GM23338 (cell line): ENCODE measurements around the gene GAPDHS. TPM values are rescaled to one million over a fixed set of nuclear protein-coding genes. Genes with fewer than 3 reads are reported as not detected.

Experiments
- ATAC-seq: fragments of 200-7000 bp; cut with Tn5 transposase; 3 replicates; pipeline ENCODE4 v1.9.1; 2020
- DNase-seq: peaks from one replicate; pipeline ENCODE4 v3.0.0-alpha.2; 2015; ENCODE audit warnings: low spot score
- H2AFZ ChIP-seq: fragments of 200-600 bp; sonication (generic); 2 replicates; pipeline ENCODE4 v1.8.0; 2016; ENCODE audit warnings: antibody characterized with exemption, mild to moderate bottlenecking, moderate library complexity
- H3F3A ChIP-seq: fragments of 200-600 bp; sonication (generic); replicated peaks from 2 replicates; pipeline ENCODE4 v1.8.0; 2017; ENCODE audit warnings: antibody characterized with exemption, mixed run types, low read depth
- H3K27ac ChIP-seq: fragments of 200-600 bp; sonication (generic); 2 replicates; pipeline ENCODE4 v1.6.1; 2016; ENCODE audit warnings: low read depth
- H3K27me3 ChIP-seq: fragments of 200-600 bp; sonication (generic); 2 replicates; pipeline ENCODE4 v1.8.0; 2016; ENCODE audit warnings: mild to moderate bottlenecking, mixed run types, moderate library complexity; ENCODE audit not compliant: insufficient read depth
- H3K36me3 ChIP-seq: fragments of 200-600 bp; sonication (generic); 2 replicates; pipeline ENCODE4 v1.8.0; 2016; ENCODE audit warnings: mild to moderate bottlenecking; ENCODE audit not compliant: insufficient read depth
- H3K4me1 ChIP-seq: fragments of 200-600 bp; sonication (generic); 2 replicates; pipeline ENCODE4 v1.8.0; 2016; ENCODE audit warnings: mild to moderate bottlenecking, moderate library complexity; ENCODE audit not compliant: insufficient read depth
- H3K4me2 ChIP-seq: fragments of 200-600 bp; sonication (generic); 2 replicates; pipeline ENCODE4 v1.7.1; 2017; ENCODE audit warnings: mixed run types
- H3K4me3 ChIP-seq: fragments of 200-600 bp; sonication (generic); 2 replicates; pipeline ENCODE4 v1.6.1; 2016; ENCODE audit warnings: mixed run types
- H3K79me2 ChIP-seq: fragments of 200-600 bp; sonication (generic); replicated peaks from 2 replicates; pipeline ENCODE4 v1.8.0; 2017; ENCODE audit warnings: mild to moderate bottlenecking; ENCODE audit not compliant: insufficient read depth
- H3K9me2 ChIP-seq: fragments of 200-600 bp; sonication (generic); 2 replicates; pipeline ENCODE4 v1.8.0; 2017; ENCODE audit not compliant: insufficient read depth
- H4K20me1 ChIP-seq: fragments of 200-600 bp; sonication (generic); replicated peaks from 2 replicates; pipeline ENCODE4 v1.8.0; 2017; ENCODE audit warnings: mild to moderate bottlenecking; ENCODE audit not compliant: insufficient read depth
- H3K27ac Mint-ChIP-seq: 2 replicates; pipeline ENCODE4 v1.8.0; 2020; ENCODE audit warnings: inconsistent platforms, mild to moderate bottlenecking, moderate library complexity, mixed read lengths
- H3K27me3 Mint-ChIP-seq: 3 replicates; pipeline ENCODE4 v1.8.0; 2022; ENCODE audit warnings: low read depth, mild to moderate bottlenecking, moderate library complexity, mixed read lengths, inconsistent platforms; ENCODE audit not compliant: insufficient read depth, poor library complexity
- H3K36me3 Mint-ChIP-seq: 3 replicates; pipeline ENCODE4 v1.8.0; 2021; ENCODE audit warnings: low read depth, mild to moderate bottlenecking, inconsistent platforms, moderate library complexity, mixed read lengths
- H3K4me1 Mint-ChIP-seq: 3 replicates; pipeline ENCODE4 v1.8.0; 2020; ENCODE audit warnings: mild to moderate bottlenecking, inconsistent platforms, mixed read lengths
- H3K4me3 Mint-ChIP-seq: 3 replicates; pipeline ENCODE4 v1.8.0; 2021; ENCODE audit warnings: moderate library complexity, mild to moderate bottlenecking, inconsistent platforms, mixed read lengths
- H3K9me3 Mint-ChIP-seq: 3 replicates; pipeline ENCODE4 v1.8.0; 2020; ENCODE audit warnings: moderate library complexity, mild to moderate bottlenecking, inconsistent platforms, mixed read lengths
- CREB1 ChIP-seq: fragments of 250-450 bp; sonication (Bioruptor Pico); IDR thresholded peaks from 2 replicates; pipeline ENCODE4 v1.5.0; 2020; ENCODE audit warnings: low read depth, mild to moderate bottlenecking, moderate library complexity
- EZH2 ChIP-seq: fragments of 200-600 bp; sonication (generic); IDR thresholded peaks from one replicate; pipeline ENCODE4 v1.8.0; 2017; ENCODE audit warnings: antibody characterized with exemption, mild to moderate bottlenecking, low read depth; ENCODE audit not compliant: unreplicated experiment
- NANOG ChIP-seq: IDR thresholded peaks from 2 replicates; pipeline ENCODE4 v1.6.1; 2016; ENCODE audit warnings: antibody characterized with exemption, borderline replicate concordance
- POLR2AphosphoS5 ChIP-seq: IDR thresholded peaks from 2 replicates; pipeline ENCODE4 v1.6.1; 2016; ENCODE audit warnings: antibody characterized with exemption, low read depth
- STAT1 ChIP-seq: IDR thresholded peaks from one replicate; pipeline ENCODE4 v1.6.1; 2016; ENCODE audit warnings: antibody characterized with exemption; ENCODE audit not compliant: unreplicated experiment
- ZNF331 ChIP-seq: fragments of 250-450 bp; sonication (Bioruptor Pico); IDR thresholded peaks from 2 replicates; pipeline ENCODE4 v1.5.0; 2020; ENCODE audit warnings: low read depth, mild to moderate bottlenecking, moderate library complexity
- polyA plus RNA-seq: library from polyadenylated mRNA; unstranded; fragments of >200 nt; fragmentation: Nextera tagmentation; extraction: Ambion mirVana; gene quantifications from 2 replicates; pipeline ENCODE4 v1.2.1, GENCODE V29; 2016
- total RNA-seq: library from RNA; depleted of rRNA; stranded (reverse); fragments of >200 nt; shearing (Covaris generic); gene quantifications from 2 replicates; pipeline ENCODE4 v1.2.3, GENCODE V29; 2014
- TF ChIP-seq, protein P1 (sequence below): fragments of 250-450 bp; sonication (Bioruptor Pico); IDR thresholded peaks from 2 replicates; pipeline ENCODE4 v1.5.0; 2020; ENCODE audit warnings: mild to moderate bottlenecking, moderate library complexity
- TF ChIP-seq, protein P2 (sequence below): IDR thresholded peaks from 2 replicates; pipeline ENCODE4 v1.6.1; 2016; ENCODE audit warnings: antibody characterized with exemption
- TF ChIP-seq, protein P3 (sequence below): IDR thresholded peaks from one replicate; pipeline ENCODE4 v1.6.1; 2018; ENCODE audit warnings: antibody characterized with exemption; ENCODE audit not compliant: unreplicated experiment

GAPDHS gene
- total and polyA plus RNA-seq, 2 experiments from 2014 or later = not detected

DNA sequence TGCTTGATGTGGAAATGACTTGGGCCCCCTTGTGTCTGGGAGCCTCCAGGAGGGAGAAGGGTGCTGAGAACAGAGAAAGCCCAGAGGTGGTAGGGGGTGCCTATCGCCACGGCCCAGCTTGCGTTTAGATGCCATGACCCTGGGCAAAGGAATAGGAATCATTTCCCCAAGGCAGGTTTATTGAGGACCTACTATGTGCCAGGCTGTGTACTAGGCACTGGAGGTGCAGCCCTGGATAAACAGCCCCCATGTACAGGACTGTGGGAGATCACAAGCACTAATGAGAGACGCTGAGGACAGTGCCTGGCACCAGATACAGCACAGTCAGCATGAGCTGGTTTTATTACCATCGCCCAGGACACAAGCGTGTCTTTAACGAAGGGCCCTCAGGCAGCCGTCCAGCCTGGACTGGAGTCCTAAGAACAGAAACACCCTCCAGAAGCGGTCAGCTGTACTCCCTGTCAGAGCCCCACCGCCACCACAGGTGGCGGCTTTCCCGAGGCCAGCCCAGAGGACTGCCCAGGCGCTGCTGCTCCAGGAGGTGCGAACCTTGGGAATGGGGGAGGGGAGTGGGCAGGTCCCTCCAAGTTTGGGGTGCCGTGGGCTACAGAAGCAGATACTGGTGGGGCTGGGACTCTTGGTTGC, 16.7 kb downstream of the GAPDHS start:
- Histone ChIP-seq H2AFZ (no peak overlapping the region), H3K4me3 (no peak overlapping the region), H3K4me1 (0 out of 2 replicates have a peak, but pooled peaks cover 7% of the 10 kb centered on the region), H3K27me3 (no peaks in the 10 kb centered on the region), H3K4me2 (no peak overlapping the region), H3K27ac (no peak overlapping the region), H4K20me1 (peaks cover 9% of the 10 kb centered on the region), H3F3A (peaks cover 8% of the 10 kb centered on the region; the same call in 1 of the 2 replicates), H3K9me2 (no peaks in the 10 kb centered on the region), H3K36me3 (no peaks in the 10 kb centered on the region), H3K79me2 (peaks cover 16% of the 10 kb centered on the region)
- TF ChIP-seq, protein P1, sequence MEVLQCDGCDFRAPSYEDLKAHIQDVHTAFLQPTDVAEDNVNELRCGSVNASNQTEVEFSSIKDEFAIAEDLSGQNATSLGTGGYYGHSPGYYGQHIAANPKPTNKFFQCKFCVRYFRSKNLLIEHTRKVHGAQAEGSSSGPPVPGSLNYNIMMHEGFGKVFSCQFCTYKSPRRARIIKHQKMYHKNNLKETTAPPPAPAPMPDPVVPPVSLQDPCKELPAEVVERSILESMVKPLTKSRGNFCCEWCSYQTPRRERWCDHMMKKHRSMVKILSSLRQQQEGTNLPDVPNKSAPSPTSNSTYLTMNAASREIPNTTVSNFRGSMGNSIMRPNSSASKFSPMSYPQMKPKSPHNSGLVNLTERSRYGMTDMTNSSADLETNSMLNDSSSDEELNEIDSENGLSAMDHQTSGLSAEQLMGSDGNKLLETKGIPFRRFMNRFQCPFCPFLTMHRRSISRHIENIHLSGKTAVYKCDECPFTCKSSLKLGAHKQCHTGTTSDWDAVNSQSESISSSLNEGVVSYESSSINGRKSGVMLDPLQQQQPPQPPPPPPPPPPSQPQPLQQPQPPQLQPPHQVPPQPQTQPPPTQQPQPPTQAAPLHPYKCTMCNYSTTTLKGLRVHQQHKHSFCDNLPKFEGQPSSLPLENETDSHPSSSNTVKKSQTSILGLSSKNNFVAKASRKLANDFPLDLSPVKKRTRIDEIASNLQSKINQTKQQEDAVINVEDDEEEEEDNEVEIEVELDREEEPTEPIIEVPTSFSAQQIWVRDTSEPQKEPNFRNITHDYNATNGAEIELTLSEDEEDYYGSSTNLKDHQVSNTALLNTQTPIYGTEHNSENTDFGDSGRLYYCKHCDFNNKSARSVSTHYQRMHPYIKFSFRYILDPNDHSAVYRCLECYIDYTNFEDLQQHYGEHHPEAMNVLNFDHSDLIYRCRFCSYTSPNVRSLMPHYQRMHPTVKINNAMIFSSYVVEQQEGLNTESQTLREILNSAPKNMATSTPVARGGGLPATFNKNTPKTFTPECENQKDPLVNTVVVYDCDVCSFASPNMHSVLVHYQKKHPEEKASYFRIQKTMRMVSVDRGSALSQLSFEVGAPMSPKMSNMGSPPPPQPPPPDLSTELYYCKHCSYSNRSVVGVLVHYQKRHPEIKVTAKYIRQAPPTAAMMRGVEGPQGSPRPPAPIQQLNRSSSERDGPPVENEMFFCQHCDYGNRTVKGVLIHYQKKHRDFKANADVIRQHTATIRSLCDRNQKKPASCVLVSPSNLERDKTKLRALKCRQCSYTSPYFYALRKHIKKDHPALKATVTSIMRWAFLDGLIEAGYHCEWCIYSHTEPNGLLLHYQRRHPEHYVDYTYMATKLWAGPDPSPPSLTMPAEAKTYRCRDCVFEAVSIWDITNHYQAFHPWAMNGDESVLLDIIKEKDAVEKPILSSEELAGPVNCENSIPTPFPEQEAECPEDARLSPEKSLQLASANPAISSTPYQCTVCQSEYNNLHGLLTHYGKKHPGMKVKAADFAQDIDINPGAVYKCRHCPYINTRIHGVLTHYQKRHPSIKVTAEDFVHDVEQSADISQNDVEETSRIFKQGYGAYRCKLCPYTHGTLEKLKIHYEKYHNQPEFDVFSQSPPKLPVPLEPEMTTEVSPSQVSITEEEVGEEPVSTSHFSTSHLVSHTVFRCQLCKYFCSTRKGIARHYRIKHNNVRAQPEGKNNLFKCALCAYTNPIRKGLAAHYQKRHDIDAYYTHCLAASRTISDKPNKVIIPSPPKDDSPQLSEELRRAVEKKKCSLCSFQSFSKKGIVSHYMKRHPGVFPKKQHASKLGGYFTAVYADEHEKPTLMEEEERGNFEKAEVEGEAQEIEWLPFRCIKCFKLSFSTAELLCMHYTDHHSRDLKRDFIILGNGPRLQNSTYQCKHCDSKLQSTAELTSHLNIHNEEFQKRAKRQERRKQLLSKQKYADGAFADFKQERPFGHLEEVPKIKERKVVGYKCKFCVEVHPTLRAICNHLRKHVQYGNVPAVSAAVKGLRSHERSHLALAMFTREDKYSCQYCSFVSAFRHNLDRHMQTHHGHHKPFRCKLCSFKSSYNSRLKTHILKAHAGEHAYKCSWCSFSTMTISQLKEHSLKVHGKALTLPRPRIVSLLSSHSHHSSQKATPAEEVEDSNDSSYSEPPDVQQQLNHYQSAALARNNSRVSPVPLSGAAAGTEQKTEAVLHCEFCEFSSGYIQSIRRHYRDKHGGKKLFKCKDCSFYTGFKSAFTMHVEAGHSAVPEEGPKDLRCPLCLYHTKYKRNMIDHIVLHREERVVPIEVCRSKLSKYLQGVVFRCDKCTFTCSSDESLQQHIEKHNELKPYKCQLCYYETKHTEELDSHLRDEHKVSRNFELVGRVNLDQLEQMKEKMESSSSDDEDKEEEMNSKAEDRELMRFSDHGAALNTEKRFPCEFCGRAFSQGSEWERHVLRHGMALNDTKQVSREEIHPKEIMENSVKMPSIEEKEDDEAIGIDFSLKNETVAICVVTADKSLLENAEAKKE (CRISPR knock-in tag) = no peak
- TF ChIP-seq NANOG (no peak), POLR2AphosphoS5 (no peak), EZH2 (no peak), STAT1 (no peak), CREB1 (no peak), ZNF331 (CRISPR knock-in tag) (no peak)
- TF ChIP-seq, protein P2, sequence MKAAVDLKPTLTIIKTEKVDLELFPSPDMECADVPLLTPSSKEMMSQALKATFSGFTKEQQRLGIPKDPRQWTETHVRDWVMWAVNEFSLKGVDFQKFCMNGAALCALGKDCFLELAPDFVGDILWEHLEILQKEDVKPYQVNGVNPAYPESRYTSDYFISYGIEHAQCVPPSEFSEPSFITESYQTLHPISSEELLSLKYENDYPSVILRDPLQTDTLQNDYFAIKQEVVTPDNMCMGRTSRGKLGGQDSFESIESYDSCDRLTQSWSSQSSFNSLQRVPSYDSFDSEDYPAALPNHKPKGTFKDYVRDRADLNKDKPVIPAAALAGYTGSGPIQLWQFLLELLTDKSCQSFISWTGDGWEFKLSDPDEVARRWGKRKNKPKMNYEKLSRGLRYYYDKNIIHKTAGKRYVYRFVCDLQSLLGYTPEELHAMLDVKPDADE = no peak
- TF ChIP-seq, protein P3, sequence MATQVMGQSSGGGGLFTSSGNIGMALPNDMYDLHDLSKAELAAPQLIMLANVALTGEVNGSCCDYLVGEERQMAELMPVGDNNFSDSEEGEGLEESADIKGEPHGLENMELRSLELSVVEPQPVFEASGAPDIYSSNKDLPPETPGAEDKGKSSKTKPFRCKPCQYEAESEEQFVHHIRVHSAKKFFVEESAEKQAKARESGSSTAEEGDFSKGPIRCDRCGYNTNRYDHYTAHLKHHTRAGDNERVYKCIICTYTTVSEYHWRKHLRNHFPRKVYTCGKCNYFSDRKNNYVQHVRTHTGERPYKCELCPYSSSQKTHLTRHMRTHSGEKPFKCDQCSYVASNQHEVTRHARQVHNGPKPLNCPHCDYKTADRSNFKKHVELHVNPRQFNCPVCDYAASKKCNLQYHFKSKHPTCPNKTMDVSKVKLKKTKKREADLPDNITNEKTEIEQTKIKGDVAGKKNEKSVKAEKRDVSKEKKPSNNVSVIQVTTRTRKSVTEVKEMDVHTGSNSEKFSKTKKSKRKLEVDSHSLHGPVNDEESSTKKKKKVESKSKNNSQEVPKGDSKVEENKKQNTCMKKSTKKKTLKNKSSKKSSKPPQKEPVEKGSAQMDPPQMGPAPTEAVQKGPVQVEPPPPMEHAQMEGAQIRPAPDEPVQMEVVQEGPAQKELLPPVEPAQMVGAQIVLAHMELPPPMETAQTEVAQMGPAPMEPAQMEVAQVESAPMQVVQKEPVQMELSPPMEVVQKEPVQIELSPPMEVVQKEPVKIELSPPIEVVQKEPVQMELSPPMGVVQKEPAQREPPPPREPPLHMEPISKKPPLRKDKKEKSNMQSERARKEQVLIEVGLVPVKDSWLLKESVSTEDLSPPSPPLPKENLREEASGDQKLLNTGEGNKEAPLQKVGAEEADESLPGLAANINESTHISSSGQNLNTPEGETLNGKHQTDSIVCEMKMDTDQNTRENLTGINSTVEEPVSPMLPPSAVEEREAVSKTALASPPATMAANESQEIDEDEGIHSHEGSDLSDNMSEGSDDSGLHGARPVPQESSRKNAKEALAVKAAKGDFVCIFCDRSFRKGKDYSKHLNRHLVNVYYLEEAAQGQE = no peak
- DNase-seq = no peak
- no peak for ATAC-seq
- peaks cover 26% of the 10 kb centered on the region for H3K36me3 Mint-ChIP-seq
- peaks cover 24% of the 10 kb centered on the region for H3K4me1 Mint-ChIP-seq
- H3K27me3 Mint-ChIP-seq = peaks cover 15% of the 10 kb centered on the region
- H3K27ac Mint-ChIP-seq = no peak overlapping the region
- H3K9me3 Mint-ChIP-seq = no peaks in the 10 kb centered on the region; the same call in 2 of the 3 replicates
- H3K4me3 Mint-ChIP-seq = no peak overlapping the region
